Measurements from ENCODE around the gene ABLIM2.

DNA sequence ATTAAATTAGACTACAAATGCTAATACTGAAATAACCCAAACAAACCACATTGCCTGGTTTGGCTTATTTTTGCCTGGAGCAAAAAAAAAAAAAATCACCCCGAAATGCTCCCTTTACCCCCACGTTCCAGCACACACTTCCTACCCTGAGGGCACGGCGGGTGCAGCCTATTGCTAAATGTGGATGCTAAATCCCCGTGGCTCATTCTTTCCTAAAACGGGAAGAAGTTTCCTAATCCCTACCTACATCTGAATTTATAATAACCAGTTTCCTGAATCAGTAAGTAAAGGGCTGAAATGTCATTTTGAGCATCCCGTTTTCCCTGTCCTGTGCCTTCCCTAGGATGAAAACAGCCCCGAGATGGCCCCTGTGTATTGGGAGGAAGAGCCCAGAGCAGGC, 97.0 kb downstream of the ABLIM2 start:
- TF ChIP-seq, protein P1, sequence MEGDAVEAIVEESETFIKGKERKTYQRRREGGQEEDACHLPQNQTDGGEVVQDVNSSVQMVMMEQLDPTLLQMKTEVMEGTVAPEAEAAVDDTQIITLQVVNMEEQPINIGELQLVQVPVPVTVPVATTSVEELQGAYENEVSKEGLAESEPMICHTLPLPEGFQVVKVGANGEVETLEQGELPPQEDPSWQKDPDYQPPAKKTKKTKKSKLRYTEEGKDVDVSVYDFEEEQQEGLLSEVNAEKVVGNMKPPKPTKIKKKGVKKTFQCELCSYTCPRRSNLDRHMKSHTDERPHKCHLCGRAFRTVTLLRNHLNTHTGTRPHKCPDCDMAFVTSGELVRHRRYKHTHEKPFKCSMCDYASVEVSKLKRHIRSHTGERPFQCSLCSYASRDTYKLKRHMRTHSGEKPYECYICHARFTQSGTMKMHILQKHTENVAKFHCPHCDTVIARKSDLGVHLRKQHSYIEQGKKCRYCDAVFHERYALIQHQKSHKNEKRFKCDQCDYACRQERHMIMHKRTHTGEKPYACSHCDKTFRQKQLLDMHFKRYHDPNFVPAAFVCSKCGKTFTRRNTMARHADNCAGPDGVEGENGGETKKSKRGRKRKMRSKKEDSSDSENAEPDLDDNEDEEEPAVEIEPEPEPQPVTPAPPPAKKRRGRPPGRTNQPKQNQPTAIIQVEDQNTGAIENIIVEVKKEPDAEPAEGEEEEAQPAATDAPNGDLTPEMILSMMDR (IDR thresholded peaks at IDR 0.05): no peak
- TF ChIP-seq POLR2A (IDR thresholded peaks at IDR 0.05): no peak
